Tibial nerve (tissue), 4 donors: Measurements from ENCODE around the gene BARX1. TPM values are rescaled to one million over a fixed set of nuclear protein-coding genes. Genes with fewer than 3 reads are reported as not detected.
"Not testable (repeated sequence)": the region's sequence is repeated elsewhere in the genome, so short reads cannot be mapped to it uniquely, and the experiment has no call there.

Experiments used
- DNase-seq, 2 donors: peaks; one replicate each; pipeline ENCODE4 v3.0.0-alpha.2; 2019; ENCODE audit warnings: low spot score in 2 of 2
- H3K27ac ChIP-seq, 4 donors: fragments of 200-600 bp; sonication (generic) in 3 of 4; one replicate each; pipeline ENCODE4 v1.5.1; 2017 to 2019; ENCODE audit warnings: mild to moderate bottlenecking in 1 of 4
- H3K27me3 ChIP-seq, 2 donors: fragments of 200-600 bp; sonication (generic) in 1 of 2; one replicate each; pipeline versions ENCODE4 v1.5.1 to v1.6.0; 2017 to 2019
- H3K36me3 ChIP-seq, 3 donors: fragments of 200-600 bp; sonication (generic); one replicate each; pipeline ENCODE4 v1.5.1; 2018 to 2019
- H3K4me1 ChIP-seq, 4 donors: fragments of 200-600 bp; sonication (generic) in 3 of 4; one replicate each; pipeline ENCODE4 v1.5.1; 2017 to 2019
- H3K4me3 ChIP-seq, 4 donors: fragments of 200-600 bp; sonication (generic) in 3 of 4; one replicate each; pipeline ENCODE4 v1.5.1; 2017 to 2019; ENCODE audit warnings: mild to moderate bottlenecking in 1 of 4, moderate library complexity in 1 of 4
- H3K9me3 ChIP-seq, 4 donors: fragments of 200-600 bp; sonication (generic) in 3 of 4; one replicate each; pipeline ENCODE4 v1.5.1; 2017 to 2019
- CTCF ChIP-seq, 5 experiments: fragments of 200-600 bp in 3 of 5; fragments of 450-650 bp in 2 of 5; sonication (generic) in 3 of 5; IDR thresholded peaks; one replicate each; pipeline ENCODE4 v1.5.1; 2016 to 2019; ENCODE audit warnings: antibody characterized with exemption in 5 of 5, mild to moderate bottlenecking in 3 of 5, moderate library complexity in 2 of 5
- EP300 ChIP-seq, 2 donors: sonication (generic); formaldehyde crosslinking; IDR thresholded peaks; one replicate each; pipeline ENCODE4 v1.6.1; 2017; ENCODE audit warnings: antibody characterized with exemption in 2 of 2, mild to moderate bottlenecking in 1 of 2
- POLR2A ChIP-seq, 2 donors: fragments of 450-650 bp; IDR thresholded peaks; one replicate each; pipeline ENCODE4 v1.6.1; 2017; ENCODE audit warnings: antibody characterized with exemption in 2 of 2, mild to moderate bottlenecking in 2 of 2, moderate library complexity in 2 of 2
- WGBS, 2 donors: methylation state at CpG; one replicate each; pipeline ENCODE4 v1.1.5; 2018; 5-methylcytosine and 5-hydroxymethylcytosine counted together
- total RNA-seq, 4 donors: library from RNA; depleted of rRNA; stranded (reverse); fragments of >200 nt; gene quantifications; one replicate each; pipeline ENCODE4 v1.1.0, GENCODE V29; 2016

BARX1 gene
- total RNA-seq, 4 donors from 2014 or later = not detected

- peaks cover 0 to 15% (median 0%) of the 10 kb centered on the region in 4 donors for H3K4me1 ChIP-seq
- H3K4me3 ChIP-seq = no peak overlapping the region
- WGBS, 2 donors = 38 to 46% methylated on average over 7 of the region's 7 CpGs
- no peak for DNase-seq
- H3K27ac ChIP-seq = no peak overlapping the region
- no peak for TF ChIP-seq CTCF (IDR thresholded peaks at IDR 0.05)
- no peak for TF ChIP-seq EP300 (IDR thresholded peaks at IDR 0.05)
- TF ChIP-seq POLR2A (IDR thresholded peaks at IDR 0.05) = no peak
- no peaks in the 10 kb centered on the region for H3K36me3 ChIP-seq
- H3K27me3 ChIP-seq = peaks cover 0 to 74% of the 10 kb centered on the region in 2 donors
- peaks cover 0 to 5% (median 0%) of the 10 kb centered on the region in 4 donors for H3K9me3 ChIP-seq
Observed at GRCh38 chr9:93942161-93942560, 13.0 kb downstream of the BARX1 start.

GRCh38 chr9:93941493-93941892 lies 13.7 kb downstream of the BARX1 start:
- TF ChIP-seq POLR2A (IDR thresholded peaks at IDR 0.05) (no peak), EP300 (IDR thresholded peaks at IDR 0.05) (no peak), CTCF (IDR thresholded peaks at IDR 0.05) (no peak)
- Histone ChIP-seq H3K4me3 (no peak overlapping the region), H3K27ac (no peak overlapping the region), H3K9me3 (peaks cover 0 to 5% (median 0%) of the 10 kb centered on the region in 4 donors), H3K27me3 (peaks cover 0 to 68% of the 10 kb centered on the region in 2 donors), H3K4me1 (peaks cover 0 to 12% (median 0%) of the 10 kb centered on the region in 4 donors), H3K36me3 (no peaks in the 10 kb centered on the region)
- no peak for DNase-seq
- WGBS, 2 donors = 66 to 70% methylated on average over 2 of the region's 2 CpGs

- H3K4me3 ChIP-seq = no peak overlapping the region
- TF ChIP-seq EP300 (IDR thresholded peaks at IDR 0.05) (no peak), POLR2A (IDR thresholded peaks at IDR 0.05) (no peak), CTCF (IDR thresholded peaks at IDR 0.05) (no peak)
- 82% methylated on average over 8 of the region's 8 CpGs for WGBS, 2 donors
- H3K27ac ChIP-seq = no peak overlapping the region
- no peak for DNase-seq
- H3K4me1 ChIP-seq = peaks cover 0 to 6% (median 0%) of the 10 kb centered on the region in 4 donors
- H3K36me3 ChIP-seq = no peaks in the 10 kb centered on the region
- peaks cover 0 to 5% (median 0%) of the 10 kb centered on the region in 4 donors for H3K9me3 ChIP-seq
- peaks cover 0 to 62% of the 10 kb centered on the region in 2 donors for H3K27me3 ChIP-seq
Observed at GRCh38 chr9:93940951-93941350, 14.2 kb downstream of the BARX1 start.

- not testable (repeated sequence) for H3K36me3 ChIP-seq, H3K27ac ChIP-seq, H3K9me3 ChIP-seq, H3K4me3 ChIP-seq, H3K4me1 ChIP-seq, DNase-seq
- peaks cover 0 to 49% of the 10 kb centered on the region in 2 donors for H3K27me3 ChIP-seq
- 85 to 90% methylated on average over 7 of the region's 7 CpGs for WGBS, 2 donors
Observed at GRCh38 chr9:93939589-93939988, 15.6 kb downstream of the BARX1 start.

GRCh38 chr9:93937193-93937592 lies 18.0 kb downstream of the BARX1 start:
- Histone ChIP-seq H3K9me3 (peaks cover 0 to 5% (median 0%) of the 10 kb centered on the region in 4 donors), H3K4me3 (no peak overlapping the region), H3K27me3 (peaks cover 0 to 25% of the 10 kb centered on the region in 2 donors), H3K36me3 (no peaks in the 10 kb centered on the region), H3K27ac (no peak overlapping the region), H3K4me1 (no peaks in the 10 kb centered on the region)
- DNase-seq = no peak
- TF ChIP-seq CTCF (IDR thresholded peaks at IDR 0.05) = no peak
- TF ChIP-seq POLR2A (IDR thresholded peaks at IDR 0.05) = no peak
- TF ChIP-seq EP300 (IDR thresholded peaks at IDR 0.05) = no peak
- 29 to 33% methylated on average over 1 of the region's 1 CpG for WGBS, 2 donors

DNA sequence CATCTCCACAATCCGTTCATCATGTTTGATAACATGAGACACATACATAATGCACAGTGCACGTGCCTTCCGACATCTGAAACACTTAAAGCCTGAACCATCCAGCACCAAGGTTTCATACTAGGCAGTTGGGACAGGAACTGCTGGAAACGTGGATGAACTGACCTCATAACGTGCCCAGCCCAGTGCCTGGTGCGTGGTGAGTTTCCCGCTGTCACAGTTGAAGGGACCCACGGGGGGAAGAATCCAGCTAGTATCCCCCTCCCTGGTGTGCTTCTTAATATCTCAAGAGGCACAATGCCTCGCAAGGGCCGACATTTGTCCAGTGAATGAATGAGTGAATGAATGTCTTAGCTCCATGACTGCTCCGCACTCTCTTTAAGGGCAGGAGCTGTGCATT lies 23.2 kb downstream of the BARX1 start:
- Histone ChIP-seq H3K4me1 (no peaks in the 10 kb centered on the region), H3K9me3 (peaks cover 0 to 7% (median 0%) of the 10 kb centered on the region in 4 donors), H3K27me3 (peaks cover 0 to 15% of the 10 kb centered on the region in 2 donors), H3K4me3 (no peak overlapping the region), H3K36me3 (no peaks in the 10 kb centered on the region), H3K27ac (no peak overlapping the region)
- TF ChIP-seq EP300 (IDR thresholded peaks at IDR 0.05) = no peak
- no peak for TF ChIP-seq CTCF (IDR thresholded peaks at IDR 0.05)
- TF ChIP-seq POLR2A (IDR thresholded peaks at IDR 0.05) = no peak
- WGBS, 2 donors = 84 to 88% methylated on average over 11 of the region's 11 CpGs
- DNase-seq = no peak
